ENCODE measurements around the gene ISCU. TPM values are rescaled to one million over a fixed set of nuclear protein-coding genes. Genes with fewer than 3 reads are reported as not detected.

The ISCU gene
- total and polyA plus RNA-seq, 2 of the 8 experiments (the other 6 are each of a cell fraction or from before 2014, with no cell fraction given), result 72.1 to 78.1 TPM

DNA sequence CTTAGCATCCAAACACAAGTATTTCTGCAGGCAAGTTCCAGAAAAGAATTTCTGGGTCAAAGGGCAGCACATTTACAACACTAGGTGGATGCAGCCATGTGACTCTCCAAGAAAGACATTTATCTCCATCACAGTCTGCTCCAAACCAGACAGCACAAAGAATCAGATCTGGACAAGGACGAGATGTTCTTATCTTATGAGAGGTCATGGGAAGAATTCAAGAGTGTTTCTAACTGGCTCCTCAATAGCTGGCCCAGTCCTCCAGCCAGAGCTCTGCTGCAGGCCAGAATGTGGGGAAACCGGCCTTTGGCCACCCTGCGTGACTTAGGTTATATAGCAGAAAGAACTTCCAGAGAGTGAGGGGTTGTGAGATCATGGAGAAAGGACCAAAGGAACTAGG lies 18.1 kb downstream of the ISCU start:
- H3K4me1 ChIP-seq (replicated peaks in 1 of 4; ENCODE audit: control insufficient read depth in 3 of 4, insufficient read depth in 4 of 4, low read length in 3 of 4), result no peaks in the 10 kb centered on the region
- no peak overlapping the region for H3K27ac ChIP-seq (ENCODE audit: low read depth, low read length)
- H2BK5ac ChIP-seq (ENCODE audit: low read depth, low read length), result no peak overlapping the region
- FAIRE-seq (no peak), DNase-seq (ENCODE audit: low read depth in 1 of 2, low spot score in 2 of 2) (no peak)
- peaks cover 0 to 3% of the 10 kb centered on the region in 2 experiments; a peak in 1 of 4 replicates for H3K9me3 ChIP-seq (ENCODE audit: insufficient read depth in 2 of 2, low read depth in 1 of 2, low read length in 1 of 2)
- H2AK5ac ChIP-seq (ENCODE audit: low read depth, low read length), result no peak overlapping the region
- no peak overlapping the region for H3K56ac ChIP-seq (replicated peaks; ENCODE audit: insufficient read length, low read depth, low read length)
- H2BK120ac ChIP-seq (replicated peaks; ENCODE audit: low read depth, low read length), result no peak overlapping the region
- no peak overlapping the region for H3K9ac ChIP-seq (replicated peaks in 1 of 4; ENCODE audit: extremely low read depth in 1 of 4, low read depth in 3 of 4, low read length in 3 of 4)
- ChIA-PET POLR2A (ENCODE audit: partially characterized antibody) (no interaction called here), CTCF (ENCODE audit: partially characterized antibody) (interaction anchor here (1.2 to 4.5 kb wide), 3 partner anchors 9 to 38 kb away, joined by 3 to 32 read pairs (median 4); no protein-coding TSS in a partner anchor)
- no peak overlapping the region for H3K4me2 ChIP-seq (ENCODE audit: insufficient read depth in 1 of 2, low read depth in 2 of 2, low read length in 2 of 2)
- 78% methylated on average over 3 of the region's 3 CpGs; no CpG with 5 or more reads in 1 of the 2 experiments for WGBS, 2 experiments (ENCODE audit: extremely low coverage in 1 of 2, insufficient coverage in 1 of 2, insufficient read length in 1 of 2, insufficient replicate concordance in 2 of 2, low coverage in 1 of 2, low lambda C conversion rate in 2 of 2, missing lambda C conversion rate in 1 of 2)
- H4K91ac ChIP-seq (replicated peaks; ENCODE audit: insufficient read length, low read length), result no peak overlapping the region
- peaks cover 14% of the 10 kb centered on the region; the same call in 1 of the 2 replicates for H3K23me2 ChIP-seq (ENCODE audit: low read depth, low read length)
- H3K4me3 ChIP-seq (ENCODE audit: extremely low read depth in 1 of 4, insufficient read depth in 2 of 4, low read depth in 3 of 4, low read length in 4 of 4), result no peak overlapping the region
- no peak overlapping the region for H2BK15ac ChIP-seq (ENCODE audit: low read length)
- H3K79me1 ChIP-seq (ENCODE audit: low read depth, low read length), result no peaks in the 10 kb centered on the region
- H4K5ac ChIP-seq (ENCODE audit: insufficient read length, low read depth, low read length), result no peak overlapping the region
- H3K18ac ChIP-seq (ENCODE audit: extremely low read depth, low read length), result no peak overlapping the region
- no peak overlapping the region for H2BK20ac ChIP-seq (ENCODE audit: low read length)
- no peaks in the 10 kb centered on the region for H3K79me2 ChIP-seq (ENCODE audit: control insufficient read depth in 1 of 2, insufficient read depth in 2 of 2, low read length in 2 of 2)
- H3K23ac ChIP-seq (ENCODE audit: insufficient read length), result no peak overlapping the region
- no peak overlapping the region for H4K8ac ChIP-seq (ENCODE audit: extremely low read depth, insufficient read depth, low read length)
- no peak overlapping the region for H2AFZ ChIP-seq (ENCODE audit: low read length)
- H4K20me1 ChIP-seq (replicated peaks in 1 of 2; ENCODE audit: control insufficient read depth in 1 of 2, insufficient read depth in 2 of 2, low read length in 2 of 2), result peaks cover 0 to 6% of the 10 kb centered on the region in 2 experiments
- no peak overlapping the region for H3K4ac ChIP-seq (replicated peaks; ENCODE audit: insufficient read length, low read depth, low read length)
- H2BK12ac ChIP-seq (ENCODE audit: low read depth, low read length), result no peak overlapping the region
- no peak overlapping the region for H3K14ac ChIP-seq (ENCODE audit: insufficient read length)
- no peaks in the 10 kb centered on the region for H3K27me3 ChIP-seq (replicated peaks in 1 of 4; ENCODE audit: control insufficient read depth in 3 of 4, extremely low read depth in 1 of 4, insufficient read depth in 3 of 4, low read length in 3 of 4)
- H3K36me3 ChIP-seq (ENCODE audit: control insufficient read depth in 2 of 4, insufficient read depth in 4 of 4, low read length in 3 of 4), result no peaks in the 10 kb centered on the region
- TF ChIP-seq MAFK (IDR thresholded peaks at IDR 0.05; ENCODE audit: low read depth, low read length) (no peak), KDM4A (IDR thresholded peaks at IDR 0.05; ENCODE audit: low read depth, low read length, severe bottlenecking) (no peak), TAF7 (optimal IDR thresholded peaks at IDR 0.05; ENCODE audit: borderline replicate concordance, low read depth, low read length) (no peak), RFX5 (IDR thresholded peaks at IDR 0.05; ENCODE audit: borderline replicate concordance, low read depth, low read length) (no peak), NRF1 (IDR thresholded peaks at IDR 0.05; ENCODE audit: low read depth, low read length) (no peak), RXRA (IDR thresholded peaks at IDR 0.05; ENCODE audit: insufficient read depth, low read depth, low read length) (no peak), BRCA1 (IDR thresholded peaks at IDR 0.05; ENCODE audit: low read depth, low read length) (no peak), EGR1 (IDR thresholded peaks at IDR 0.05; ENCODE audit: borderline replicate concordance, low read depth, low read length) (no peak), SP2 (IDR thresholded peaks at IDR 0.05; ENCODE audit: low read length) (no peak), KDM5A (IDR thresholded peaks at IDR 0.05; ENCODE audit: low read length) (no peak), RBBP5 (IDR thresholded peaks at IDR 0.05; ENCODE audit: borderline replicate concordance, low read depth, low read length) (no peak)
- TF ChIP-seq, protein P1, sequence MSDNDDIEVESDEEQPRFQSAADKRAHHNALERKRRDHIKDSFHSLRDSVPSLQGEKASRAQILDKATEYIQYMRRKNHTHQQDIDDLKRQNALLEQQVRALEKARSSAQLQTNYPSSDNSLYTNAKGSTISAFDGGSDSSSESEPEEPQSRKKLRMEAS (IDR thresholded peaks at IDR 0.05), result no peak

Data from H1 (cell line).